HG02763 (cell line): ENCODE measurements around the gene SLC13A2.

Experiments
- ATAC-seq: cut with Tn5 transposase; IDR thresholded peaks from one replicate; pipeline ENCODE4 v1.9.1; 2021; ENCODE audit warnings: mild to moderate bottlenecking, moderate library complexity; ENCODE audit not compliant: unreplicated experiment

Gene SLC13A2

GRCh38 chr17:28532050-28532960, 58.9 kb downstream of the SLC13A2 start:
- ATAC-seq = no peak

- no peak for ATAC-seq
Observed at GRCh38 chr17:28533091-28533807, 59.8 kb downstream of the SLC13A2 start.

- ATAC-seq = no peak
Observed at GRCh38 chr17:28534740-28535375, 61.4 kb downstream of the SLC13A2 start.

GRCh38 chr17:28536532-28537218, 63.2 kb downstream of the SLC13A2 start:
- no peak for ATAC-seq

- ATAC-seq = no peak
Observed at GRCh38 chr17:28537219-28537610, 63.8 kb downstream of the SLC13A2 start.

GRCh38 chr17:28538296-28538895, 65.0 kb downstream of the SLC13A2 start:
- ATAC-seq = no peak

GRCh38 chr17:28540231-28540630, 66.8 kb downstream of the SLC13A2 start:
- ATAC-seq = no peak

- no peak for ATAC-seq
Observed at GRCh38 chr17:28541439-28541838, 68.0 kb downstream of the SLC13A2 start.

- ATAC-seq = no peak
Observed at GRCh38 chr17:28544402-28545140, 71.1 kb downstream of the SLC13A2 start.

GRCh38 chr17:28545141-28545503, 71.7 kb downstream of the SLC13A2 start:
- ATAC-seq = no peak

- ATAC-seq = no peak
Observed at GRCh38 chr17:28545787-28546415, 72.5 kb downstream of the SLC13A2 start.

- no peak for ATAC-seq
Observed at GRCh38 chr17:28547096-28547622, 73.7 kb downstream of the SLC13A2 start.
